ENCODE measurements around the gene FAU.
"Not testable (repeated sequence)": the region's sequence is repeated elsewhere in the genome, so short reads cannot be mapped to it uniquely, and the experiment has no call there.

Gene FAU

DNA sequence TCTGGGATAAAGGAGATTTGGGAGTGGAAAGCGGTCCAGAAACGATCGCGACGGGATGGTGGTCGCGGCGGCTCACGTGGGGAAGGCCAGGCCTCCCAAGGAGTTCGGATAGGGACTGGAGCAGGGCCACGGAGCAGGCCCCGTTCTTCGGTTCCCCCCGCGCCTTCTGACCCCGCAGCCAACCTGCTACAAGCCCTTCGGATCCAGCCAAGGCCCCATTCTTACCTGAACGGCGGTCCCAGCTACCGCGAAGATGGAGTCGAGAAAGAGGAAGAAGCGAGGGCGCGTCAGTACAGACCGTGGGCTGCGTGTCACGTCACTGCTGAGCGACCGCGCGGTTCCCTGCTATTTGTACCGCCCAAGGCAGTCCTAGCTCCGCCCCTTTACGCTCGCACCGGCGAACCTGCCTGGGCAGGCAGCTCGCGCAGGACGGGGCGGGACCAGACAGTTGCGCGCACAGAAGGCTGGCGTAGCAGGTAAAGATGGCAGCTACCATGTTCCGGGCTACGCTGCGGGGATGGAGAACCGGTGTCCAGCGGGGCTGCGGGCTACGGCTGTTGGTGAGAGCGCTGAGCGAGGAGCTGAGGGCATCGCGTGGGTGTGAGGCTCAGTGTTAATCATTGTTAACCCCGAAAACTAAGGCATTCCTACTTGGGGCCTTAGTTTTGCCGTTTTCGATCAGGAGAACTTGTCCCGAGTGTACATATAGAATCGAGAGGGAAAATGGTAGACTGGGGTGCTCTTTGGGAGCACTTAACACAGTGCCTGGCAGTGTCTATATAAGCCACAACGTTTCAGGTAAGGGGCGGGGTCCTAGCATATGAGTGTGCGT, at the start of gene FAU, which contains the start of gene MRPL49:
FAU (minus strand) TSS at position 270 of the 832 bp plus-strand sequence. CDS start 321 bp downstream, outside the sequence.
MRPL49 (plus strand) TSS at position 457 of the 832 bp plus-strand sequence; CDS start at position 483, 26 bp downstream.
- peak; percentile 98 for DNase-seq (ENCODE audit: low read depth)

DNA sequence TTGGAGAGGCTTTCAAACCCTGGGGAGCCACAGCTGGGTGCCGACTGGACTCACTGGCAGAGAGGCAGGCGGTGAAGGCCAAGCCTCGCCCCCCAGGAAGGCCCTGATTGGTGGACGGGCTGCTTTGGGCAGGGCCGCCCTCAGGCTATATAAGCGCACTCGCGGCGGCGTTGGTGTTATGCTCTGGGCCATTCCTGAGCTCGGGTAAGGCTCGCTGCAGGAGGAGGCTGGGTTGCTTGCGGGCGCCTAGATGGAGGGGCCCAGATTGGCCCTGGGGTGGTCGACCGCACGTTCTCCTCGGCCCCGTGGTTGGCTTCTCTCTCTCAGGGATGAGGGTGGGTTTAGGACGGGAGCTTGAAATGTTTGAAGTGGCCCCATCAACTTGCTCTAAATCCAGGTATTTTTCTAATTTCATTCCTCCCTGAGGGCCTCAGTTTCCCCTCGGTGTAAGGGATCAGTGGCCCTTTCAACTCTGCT, 48.2 kb upstream of the FAU start, which contains the start of gene SPDYC:
SPDYC (plus strand) TSS at position 176 of the 477 bp plus-strand sequence. CDS start 1,125 bp downstream, outside the sequence.
- DNase-seq (ENCODE audit: low read depth) = no peak

DNA sequence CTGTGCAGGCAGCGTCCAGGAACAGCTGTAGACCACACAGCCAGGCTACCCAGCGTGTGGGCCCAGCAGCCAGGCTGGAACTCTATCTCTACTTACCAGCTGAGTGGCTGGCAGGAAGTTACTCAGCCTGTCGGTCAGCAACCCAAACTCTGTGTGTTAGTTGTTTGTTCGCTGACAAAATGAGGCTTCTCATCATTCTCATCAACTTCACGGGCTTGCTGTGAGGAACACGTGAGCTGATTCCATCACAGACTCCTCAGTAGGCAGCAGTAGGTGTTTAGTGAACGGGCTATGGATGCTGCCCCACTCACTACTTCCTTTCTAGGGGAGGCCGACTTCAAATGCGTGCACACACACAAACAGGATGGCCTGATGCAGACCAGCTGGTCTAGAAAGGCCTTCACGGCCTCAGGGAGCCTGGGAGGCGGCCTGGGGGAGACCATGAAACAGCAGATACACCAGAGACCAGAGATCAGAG, 47.3 kb upstream of the FAU start:
- no peak for DNase-seq (ENCODE audit: low read depth)

DNA sequence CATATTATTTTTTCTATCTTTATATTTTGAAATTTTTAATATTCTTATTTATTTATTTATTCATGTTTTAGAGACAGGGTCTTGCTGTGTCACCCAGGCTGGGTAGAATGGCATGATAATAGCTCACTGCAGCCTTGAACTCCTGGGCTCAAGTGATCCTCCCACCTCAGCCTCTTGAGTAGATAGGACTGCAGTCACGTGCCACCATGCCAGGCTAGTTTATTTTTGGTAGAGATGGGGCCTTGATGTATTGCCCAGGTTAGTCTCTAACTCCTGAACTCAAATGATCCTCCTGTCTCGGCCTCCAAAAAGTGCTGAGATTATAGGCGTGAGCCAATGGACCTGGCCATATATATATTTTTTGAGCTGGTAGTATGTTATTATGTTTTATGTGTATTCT, 45.7 kb upstream of the FAU start:
- no peak for DNase-seq (ENCODE audit: low read depth)

GRCh38 chr11:65166893-65167292, 45.0 kb upstream of the FAU start:
- no peak for DNase-seq (ENCODE audit: low read depth)

DNA sequence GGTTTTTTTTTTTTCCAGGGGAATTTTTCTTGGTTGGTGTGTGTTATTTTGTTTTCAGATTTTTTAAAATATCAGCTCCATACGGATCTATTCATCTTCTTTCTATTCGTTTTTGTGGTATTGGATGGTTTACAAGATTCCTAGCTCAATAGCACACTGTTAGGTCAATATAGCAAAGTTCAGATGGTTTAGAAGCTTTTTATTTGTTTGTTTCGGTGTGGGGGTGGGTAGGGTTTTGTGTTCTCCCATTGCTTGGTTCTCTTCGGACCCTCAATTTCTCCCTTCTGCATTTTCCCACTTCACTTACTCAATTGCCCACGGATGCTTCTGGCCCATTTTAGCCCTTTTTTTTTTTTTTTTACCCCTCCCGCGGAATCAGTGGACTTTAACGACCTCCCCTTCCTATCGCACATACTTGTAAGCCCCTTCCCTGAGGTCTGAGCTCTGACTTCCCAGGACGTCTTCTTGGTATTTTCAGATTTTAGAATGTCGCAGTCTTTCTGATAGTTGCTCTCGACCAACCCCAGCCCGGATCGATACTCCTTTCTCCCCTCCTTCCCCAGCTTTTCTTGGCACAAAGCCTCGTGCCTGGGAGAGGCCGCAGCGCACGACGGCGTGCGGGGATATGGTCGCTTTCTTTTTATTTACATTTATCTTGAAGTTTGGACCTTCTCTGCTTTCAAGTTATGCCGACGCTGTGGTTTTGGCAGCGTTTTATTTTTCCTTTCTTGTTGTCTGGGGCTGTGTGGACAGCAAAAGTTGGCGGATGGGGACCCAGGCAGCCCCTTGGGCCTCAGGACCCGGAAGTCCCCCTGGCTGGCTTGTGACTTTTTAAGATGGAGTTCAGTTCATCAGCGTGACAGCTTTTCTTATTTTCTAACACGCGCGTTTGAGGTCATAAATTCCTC, 43.7 kb upstream of the FAU start:
- DNase-seq (ENCODE audit: low read depth) = no peak

GRCh38 chr11:65163684-65164083, 41.8 kb upstream of the FAU start:
- DNase-seq (ENCODE audit: low read depth) = no peak

GRCh38 chr11:65160643-65161042, 38.7 kb upstream of the FAU start:
- DNase-seq (ENCODE audit: low read depth) = no peak

DNA sequence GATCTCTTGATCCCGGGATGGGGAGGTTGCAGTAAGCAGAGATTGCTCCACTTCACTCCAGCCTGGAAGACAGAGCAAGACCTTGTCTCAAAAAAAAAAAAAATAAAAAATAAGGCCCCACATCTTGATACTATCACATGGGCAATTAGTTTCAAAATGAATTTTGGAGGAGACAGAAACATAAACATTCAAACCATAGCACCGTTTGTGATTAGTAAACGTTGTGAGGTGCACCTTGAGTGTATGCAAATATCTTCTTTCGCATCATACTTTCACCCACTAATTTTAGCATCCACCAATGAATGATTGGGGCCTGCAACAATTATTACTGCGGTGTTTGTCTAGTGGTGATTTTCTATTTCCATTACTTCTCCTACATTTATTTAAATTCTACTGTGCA, 37.1 kb upstream of the FAU start:
- DNase-seq (ENCODE audit: low read depth) = no peak

DNA sequence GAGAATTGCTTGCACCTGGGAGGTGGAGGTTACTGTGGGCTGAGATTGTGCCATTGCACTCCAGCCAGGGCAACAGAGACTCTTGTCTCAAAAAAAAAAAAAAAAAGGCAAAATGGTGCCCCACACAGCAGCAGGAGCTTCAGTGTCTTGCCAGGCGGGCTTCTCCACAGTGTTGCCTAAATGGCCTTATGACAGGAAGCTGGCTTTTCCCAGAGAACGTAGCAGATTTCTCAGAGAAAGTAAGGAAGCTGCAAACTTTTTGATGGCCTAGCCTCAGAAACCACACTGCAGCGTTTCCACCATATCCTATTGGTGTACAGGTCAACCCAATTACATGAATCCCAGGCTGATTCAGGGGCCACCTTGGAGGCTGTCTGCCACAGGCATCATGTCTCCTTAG, 35.4 kb upstream of the FAU start:
- no peak for DNase-seq (ENCODE audit: low read depth)

DNA sequence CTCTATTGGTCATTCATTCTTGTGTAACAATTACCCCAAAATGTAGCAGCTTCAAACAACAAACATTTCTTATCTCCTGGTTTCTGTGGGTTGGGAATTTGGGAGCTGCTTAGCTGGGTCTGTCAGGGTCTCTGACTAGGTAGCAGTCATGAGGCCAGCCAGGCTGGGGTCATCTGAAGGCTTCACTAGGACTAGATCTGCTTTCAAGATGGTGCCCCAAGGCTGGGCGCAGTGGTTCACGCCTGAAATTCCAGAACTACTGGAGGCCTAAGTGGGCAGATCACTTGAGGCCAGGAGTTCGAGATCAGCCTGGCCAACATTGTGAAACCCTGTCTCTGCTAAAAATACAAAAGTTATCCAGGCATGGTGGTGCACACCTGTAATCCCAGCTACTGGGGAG, 35.0 kb upstream of the FAU start:
- DNase-seq (ENCODE audit: low read depth) = no peak

- no peak for DNase-seq (ENCODE audit: low read depth)
Observed at GRCh38 chr11:65156256-65156655, 34.3 kb upstream of the FAU start.

- no peak for DNase-seq (ENCODE audit: low read depth)
Observed at GRCh38 chr11:65152122-65152521, 30.2 kb upstream of the FAU start.

DNA sequence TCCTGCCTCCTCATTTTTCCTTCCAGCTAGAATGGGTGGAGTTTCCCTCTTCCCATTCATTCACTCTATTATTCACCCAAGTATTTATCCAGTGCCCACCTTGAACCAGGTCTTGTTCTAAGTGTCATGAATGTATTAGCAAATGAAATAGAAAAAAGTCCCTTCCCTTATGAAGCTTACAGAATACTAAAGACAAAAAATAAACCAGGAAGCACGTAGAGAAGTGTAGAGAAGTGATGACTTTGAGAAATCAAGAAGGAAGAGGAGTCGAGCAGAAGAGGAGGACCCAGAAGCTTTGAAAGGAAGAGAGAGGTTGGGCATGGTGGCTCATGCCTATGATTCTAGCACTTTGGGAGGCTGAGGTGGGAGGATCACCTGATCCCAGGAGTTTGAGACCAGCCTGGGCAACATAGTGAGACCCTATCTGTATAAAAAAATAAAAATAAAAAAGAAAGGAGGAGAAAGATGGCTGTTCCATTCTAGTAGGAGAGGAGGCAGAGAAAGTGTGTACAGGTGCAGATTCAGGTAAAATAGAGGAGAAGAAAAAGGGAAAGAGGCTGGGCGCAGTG, 29.5 kb upstream of the FAU start:
- DNase-seq (ENCODE audit: low read depth) = no peak

GRCh38 chr11:65150509-65151299, 28.8 kb upstream of the FAU start:
- no peak for DNase-seq (ENCODE audit: low read depth)

DNA sequence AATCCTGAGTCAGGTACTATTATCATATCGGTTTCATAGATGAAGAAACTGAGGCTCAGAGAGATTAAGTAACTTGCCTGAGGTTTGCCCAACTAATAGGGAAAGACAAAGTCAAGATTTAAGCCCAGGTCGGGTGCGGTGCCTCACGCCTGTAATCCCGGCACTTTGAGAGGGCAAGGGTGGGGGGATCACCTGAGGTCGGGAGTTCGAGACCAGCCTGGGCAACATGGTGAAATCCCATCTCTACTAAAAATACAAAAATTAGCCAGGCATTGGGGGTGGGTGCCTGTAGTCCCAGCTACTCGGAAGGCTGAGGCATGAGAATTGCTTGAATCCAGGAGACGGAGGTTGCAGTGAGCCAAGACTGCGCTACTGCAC, 28.2 kb upstream of the FAU start:
- not testable (repeated sequence) for DNase-seq (ENCODE audit: low read depth)

DNA sequence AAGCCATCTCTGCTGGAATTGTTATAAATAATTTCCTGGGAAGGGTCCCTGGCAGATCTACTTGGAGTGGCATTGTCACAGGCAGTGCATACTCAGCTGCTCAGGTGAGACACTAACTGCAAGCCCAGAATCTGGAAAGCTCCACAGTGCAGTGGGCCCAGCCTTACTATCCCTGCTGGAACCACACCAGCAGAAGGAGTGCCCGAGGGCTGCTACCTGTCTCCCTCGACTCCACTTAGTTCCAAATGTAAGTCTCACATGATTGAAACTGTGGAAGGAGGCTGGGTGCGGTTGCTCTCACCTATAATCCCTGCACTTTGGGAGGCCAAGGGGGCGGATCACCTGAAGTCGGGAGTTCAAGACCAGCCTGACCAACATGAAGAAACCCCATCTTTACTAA, 26.7 kb upstream of the FAU start:
- DNase-seq (ENCODE audit: low read depth) = no peak

- no peak for DNase-seq (ENCODE audit: low read depth)
Observed at GRCh38 chr11:65147352-65148075, 25.6 kb upstream of the FAU start.

DNA sequence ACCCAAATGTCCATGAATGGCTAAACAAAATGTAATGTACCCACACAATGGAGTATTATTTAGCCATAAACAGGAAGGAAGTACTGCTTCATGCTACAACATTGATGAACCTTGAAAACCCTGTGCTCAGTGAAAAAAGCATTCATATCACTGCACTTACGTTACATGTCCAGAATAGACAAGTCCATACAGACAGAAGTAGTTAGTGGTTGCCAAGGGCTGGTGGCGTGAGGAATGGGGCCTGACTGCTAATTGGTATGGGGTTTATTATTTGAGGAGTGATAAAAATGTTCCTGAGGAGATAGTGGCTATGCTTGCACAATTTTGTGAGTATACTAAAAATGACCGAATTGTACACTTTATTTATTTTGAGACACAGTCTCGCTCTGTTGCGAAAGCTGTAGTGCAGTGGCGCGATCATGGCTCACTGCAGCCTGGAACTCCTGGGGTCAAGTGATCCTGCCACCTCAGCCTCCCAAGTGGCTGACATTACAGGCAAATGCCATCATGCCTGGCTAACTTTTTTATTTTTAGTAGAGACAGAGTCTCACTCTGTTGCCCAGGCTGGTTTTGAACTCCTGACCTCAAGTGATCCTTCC, 20.1 kb upstream of the FAU start:
- DNase-seq (ENCODE audit: low read depth) = no peak

DNA sequence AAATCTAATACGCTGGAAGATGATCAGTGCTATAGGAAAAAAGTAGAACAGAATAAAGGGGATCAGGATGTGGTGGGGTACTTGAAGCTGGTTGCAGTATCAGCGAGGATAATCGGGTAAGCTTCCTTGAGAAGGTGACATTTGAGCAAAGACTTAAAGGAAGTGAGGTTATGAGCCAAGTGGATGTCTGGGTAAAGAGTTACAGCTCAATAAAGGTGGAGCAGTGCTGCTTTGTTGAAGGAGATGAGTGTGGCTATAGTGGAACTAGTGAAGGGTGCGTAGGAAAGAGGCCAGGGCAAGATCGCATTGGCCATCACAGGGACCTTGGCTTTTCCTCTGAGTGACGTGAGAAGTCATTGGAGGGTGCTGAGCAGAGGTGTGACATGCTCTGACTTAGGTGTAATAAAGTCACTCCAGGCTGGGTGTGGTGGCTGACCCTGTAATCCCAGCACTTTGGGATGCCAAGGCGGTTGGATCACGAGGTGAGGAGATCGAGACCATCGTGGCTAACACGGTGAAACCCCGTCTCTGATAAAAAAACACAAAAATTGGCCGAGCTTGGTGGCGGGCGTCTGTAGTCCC, 14.7 kb upstream of the FAU start:
- no peak for DNase-seq (ENCODE audit: low read depth)

Data from activated T-helper 9 cell treated with anti-CD3 and anti-CD28 coated beads, Interleukin-2, amount 50 U/mL, for 16 hours (primary cell).